ENCODE data around the gene MEF2C.
"Not testable (repeated sequence)": the region's sequence is repeated elsewhere in the genome, so short reads cannot be mapped to it uniquely, and the experiment has no call there.

The MEF2C gene

DNA sequence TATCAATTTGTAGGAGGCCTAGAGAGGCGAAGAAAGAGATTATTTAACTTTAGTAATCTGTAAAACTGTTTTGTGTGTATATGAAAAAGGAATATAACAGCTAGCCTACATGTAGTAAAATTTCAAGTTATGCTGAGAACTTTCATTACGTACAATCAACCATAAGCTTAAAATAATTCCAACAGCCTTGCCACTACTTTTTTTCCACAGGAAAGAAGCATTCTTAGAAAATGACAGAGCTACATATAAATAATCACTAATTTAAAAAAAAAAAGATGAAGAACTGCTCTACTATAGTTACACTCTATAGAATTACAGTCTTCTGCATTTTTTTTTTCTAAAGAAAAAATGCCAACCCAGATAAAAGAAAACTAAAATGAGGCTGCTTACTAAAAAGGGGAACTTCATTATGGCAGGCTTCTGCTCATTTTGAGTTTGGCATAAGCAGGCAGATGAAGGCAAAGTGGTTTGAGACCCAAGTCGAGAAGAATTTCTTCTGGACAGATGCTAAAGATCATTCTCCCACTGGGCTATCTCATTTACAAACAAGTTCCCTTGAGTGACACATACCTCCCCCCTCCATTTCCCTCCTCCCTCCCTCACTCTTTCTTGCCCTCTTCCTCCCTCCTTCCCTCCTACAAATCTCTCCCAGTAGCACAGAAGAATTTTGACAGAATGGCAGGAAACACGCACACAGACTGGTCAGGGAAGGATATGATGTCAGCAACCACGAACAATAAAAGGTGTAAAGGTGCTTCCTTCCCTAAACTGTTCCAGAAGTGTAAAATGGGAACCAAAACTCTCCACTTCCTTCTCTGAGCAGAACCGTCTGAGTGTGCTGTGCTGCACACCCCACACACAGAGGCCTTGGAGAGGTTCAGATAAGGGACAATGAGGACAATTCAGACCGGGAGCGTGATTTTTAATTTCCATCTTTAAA is 56.1 kb downstream of the MEF2C start:
- no peak for DNase-seq

DNA sequence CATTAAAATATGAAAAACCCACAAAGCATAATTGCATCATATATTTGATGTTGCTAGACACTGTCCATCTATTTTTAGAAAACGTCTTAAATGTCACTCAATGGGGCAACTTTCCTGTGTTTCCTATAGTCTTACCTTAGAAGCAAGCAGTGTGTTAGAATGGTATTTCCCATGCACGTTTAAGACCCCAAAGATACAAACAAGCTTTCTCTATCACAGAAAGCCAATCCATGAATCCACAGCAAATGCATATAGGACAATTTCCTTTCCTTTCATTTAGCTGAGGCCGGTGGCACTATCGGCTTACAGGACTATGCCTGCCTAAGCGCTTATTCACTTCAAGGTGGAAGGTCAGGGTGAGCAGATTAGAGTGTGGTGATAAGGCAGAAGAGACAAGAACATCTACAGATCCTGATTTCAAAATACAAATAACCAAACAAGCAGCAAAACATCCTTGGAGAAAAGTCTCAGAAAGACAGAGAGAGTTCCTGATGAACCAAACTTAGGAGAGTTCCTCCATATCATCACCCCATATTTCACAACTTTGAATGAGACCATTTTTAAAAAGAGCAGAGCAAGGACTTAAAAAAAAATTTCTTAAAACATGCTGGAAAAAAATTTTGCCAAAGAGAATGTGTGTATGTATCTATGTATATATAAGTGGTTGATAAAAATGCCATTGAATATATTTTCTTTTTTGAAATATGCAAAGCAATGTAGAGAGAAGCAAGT is 57.2 kb downstream of the MEF2C start:
- no peak for DNase-seq

DNA sequence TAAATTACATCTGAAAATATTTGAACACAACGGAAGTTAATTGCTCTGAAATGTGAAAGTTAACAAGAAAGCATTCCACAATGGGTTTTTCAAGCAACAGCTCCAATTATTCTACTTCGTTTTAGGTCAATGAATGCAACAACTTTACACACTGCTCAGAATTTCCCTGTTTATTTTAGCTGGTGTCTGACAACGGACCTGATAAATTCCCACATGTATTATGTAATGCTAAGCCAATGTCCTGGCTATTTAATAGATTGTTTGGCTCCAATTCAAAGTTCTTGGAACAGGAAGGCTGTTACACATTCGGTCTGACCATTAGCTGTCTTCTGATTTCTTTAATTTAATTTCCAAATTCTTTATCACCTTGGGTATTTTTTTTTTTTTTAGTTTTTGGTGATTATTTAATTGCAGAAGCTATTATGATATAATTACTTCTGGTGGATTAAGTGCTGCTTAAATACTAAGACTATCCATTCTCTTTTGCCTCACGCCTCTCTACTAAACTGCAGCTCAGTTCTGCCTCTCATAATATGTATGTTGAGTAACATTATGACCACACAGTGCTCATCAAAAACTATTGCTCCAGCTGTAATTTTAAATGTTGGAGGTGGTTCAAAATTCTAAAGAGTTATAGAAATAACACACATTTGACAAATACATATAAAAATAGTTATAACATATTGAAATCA is 57.9 kb downstream of the MEF2C start:
- no peak for DNase-seq

DNA sequence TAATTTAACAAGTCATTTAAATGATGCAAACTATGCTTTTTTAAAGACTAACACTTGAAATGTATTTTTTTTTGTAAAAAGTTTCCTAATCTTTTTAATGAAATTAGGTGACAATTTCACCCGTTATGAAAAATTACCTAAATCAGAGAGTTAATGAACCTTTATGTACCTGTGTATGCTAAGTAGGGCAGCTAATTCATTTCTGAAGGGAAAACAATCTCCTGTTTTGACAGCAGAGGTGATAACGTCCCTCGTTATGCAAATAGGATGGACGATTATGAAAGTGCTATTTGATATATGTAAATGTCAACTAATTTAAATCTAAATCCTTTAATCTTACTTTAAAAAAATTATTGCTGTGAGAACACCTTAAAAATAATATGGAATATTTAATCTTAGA is 58.8 kb downstream of the MEF2C start:
- no peak for DNase-seq

DNA sequence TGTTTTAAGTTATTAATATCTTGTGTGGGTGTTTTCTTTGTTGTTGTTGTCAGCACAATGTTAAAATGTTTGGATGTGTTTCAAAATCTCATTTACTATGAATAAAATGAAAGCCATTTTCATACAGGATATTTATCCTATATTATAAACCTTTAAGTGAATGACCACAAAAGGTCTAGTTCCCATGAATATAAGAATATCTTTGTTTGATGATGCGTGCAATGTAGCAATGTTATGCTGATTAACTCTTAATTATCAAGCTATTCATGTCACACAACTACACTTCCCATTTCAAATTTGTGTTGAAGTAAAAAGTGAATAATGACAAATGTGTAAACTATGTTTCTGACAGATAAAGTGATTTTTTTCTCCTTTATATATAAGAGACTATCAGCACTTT is 59.8 kb downstream of the MEF2C start:
- DNase-seq, result no peak

DNA sequence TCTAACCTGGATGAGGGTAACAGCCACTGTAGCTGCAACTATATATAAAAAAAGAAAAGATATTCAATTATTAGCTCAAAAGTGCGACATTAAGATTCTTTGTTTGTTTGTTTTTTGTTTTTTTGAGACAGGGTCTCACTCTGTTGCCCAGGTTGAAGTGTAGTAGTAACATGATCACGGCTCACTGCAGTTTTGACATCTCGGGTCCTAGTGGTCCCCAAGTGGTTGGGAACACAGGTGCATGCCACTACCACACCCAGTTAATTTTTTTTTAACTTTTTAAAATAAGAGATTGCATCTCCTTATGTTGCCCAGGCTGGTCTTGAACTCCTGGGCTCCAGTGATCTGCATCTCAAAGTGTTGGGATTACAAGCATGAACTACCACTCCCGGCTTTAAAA is 61.8 kb downstream of the MEF2C start:
- no peak for DNase-seq

DNA sequence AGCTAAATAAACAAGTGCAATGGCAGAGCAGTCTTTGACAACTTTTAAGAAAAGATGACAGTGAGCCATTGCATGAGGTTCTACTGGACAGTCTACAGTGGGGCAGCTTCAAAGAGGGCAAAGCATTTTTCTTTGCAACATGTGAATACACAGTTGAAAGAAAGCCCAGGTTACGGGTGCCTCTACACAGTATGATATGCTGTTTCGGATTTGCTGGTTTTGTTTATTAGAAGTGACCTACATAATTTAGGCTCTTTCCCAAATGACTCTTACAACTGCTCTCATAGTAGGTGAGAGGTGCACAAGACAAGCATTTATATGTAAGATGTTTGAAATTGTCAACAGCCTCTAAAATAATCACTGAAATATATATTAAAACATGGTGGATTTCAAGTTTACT is 62.4 kb downstream of the MEF2C start:
- DNase-seq, result no peak

DNA sequence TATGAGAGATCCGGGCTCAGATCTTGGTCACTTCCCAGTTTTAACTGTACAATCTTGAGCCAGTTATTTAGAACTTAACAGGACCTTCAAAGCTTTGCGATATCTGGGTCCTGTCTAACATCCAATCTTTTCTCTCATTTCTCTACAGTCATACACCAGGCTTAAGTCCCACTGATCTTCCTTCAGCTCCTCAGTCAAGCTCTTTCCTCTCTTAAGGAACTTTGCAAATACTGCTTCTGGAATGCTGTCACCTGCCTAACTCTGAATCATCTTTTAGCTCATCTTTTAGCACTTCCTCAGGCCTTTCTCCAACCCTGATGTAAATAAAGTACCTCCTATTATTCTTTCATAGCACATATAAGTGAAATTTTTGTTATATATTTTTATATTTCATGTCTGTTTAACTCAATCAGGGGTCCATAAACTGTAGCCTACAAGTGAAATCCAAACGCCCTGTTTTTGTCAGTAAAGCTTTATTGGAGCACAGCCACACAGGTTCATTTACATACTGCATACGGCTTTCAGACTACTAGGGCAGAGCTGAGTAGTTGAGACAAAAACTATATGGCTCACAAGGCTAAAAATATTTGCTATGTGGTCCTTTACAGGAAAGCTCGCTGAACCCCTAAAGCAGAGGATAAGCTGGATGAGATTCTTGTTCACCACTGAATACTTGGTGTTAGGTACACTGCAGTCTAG is 63.5 kb downstream of the MEF2C start:
- no peak for DNase-seq

DNA sequence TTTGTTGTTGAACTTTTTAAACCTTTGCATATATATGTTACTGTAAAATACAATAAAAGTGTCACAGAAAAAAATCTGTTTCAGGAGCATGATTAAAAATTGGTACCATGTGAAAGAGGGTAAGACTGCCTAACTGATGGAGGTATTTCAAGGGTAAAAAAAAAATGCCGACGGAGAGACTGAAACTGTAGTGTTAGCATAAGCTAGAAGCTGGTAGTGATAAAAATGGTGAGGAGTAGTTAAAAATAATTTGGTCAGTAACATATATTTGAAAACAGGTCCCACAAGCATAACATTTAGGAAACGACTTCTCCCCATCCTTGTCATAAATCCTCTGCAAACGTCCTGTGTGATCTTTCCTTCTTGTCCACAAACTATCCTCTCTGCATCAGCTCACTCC is 64.7 kb downstream of the MEF2C start:
- DNase-seq, result no peak

DNA sequence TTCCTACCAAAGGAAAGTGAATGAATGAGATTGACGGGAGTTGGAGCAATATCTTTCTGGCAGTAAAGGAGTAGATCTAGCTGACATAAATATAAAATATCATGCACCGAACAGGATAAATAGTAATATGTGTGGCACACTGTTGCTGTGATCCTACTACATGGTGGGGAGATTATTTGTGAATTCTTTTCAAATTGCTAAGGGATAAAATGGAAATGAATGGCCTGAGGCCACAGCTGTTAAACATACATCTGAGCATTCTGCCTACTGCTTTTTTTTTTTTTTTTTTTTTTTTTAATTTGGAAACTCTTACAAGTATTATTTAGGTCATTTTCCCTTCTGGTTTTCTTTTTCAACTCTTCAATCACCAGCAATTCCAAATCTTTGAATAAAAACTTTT is 66.8 kb downstream of the MEF2C start:
- DNase-seq, result no peak

DNA sequence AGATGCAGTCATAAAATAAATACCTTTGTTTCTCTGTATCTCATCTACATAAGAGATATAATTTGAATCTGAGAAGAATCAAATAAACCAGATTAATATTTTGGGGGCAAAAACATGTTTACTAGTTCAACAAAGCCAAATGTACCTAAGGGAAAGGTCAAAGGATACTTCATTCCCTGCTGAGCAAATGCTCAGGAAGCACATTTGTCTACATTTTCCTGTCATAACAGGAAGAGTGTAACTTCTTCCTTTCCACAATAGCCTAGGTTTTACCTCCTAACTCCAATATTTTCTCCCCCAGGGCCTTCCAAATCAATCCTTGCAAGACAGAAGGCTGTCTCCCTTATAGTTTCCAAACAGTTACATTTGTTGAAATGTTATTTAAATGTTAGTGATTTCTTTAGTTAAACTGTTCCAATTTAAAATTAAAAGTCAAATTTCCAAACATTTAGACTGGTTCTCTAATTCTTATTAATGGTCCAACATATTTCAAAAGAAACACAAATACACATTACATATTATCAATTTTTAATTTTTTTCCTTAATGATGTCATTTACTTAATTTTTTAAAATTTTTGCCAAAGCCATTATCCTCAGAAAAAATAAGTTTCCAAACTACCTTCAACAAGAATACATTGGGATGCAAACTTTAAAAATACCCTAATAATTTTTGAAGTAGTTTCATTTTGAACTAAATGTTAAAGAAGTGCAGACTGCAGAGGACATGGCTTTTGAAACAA is 67.8 kb downstream of the MEF2C start:
- DNase-seq, result no peak

DNA sequence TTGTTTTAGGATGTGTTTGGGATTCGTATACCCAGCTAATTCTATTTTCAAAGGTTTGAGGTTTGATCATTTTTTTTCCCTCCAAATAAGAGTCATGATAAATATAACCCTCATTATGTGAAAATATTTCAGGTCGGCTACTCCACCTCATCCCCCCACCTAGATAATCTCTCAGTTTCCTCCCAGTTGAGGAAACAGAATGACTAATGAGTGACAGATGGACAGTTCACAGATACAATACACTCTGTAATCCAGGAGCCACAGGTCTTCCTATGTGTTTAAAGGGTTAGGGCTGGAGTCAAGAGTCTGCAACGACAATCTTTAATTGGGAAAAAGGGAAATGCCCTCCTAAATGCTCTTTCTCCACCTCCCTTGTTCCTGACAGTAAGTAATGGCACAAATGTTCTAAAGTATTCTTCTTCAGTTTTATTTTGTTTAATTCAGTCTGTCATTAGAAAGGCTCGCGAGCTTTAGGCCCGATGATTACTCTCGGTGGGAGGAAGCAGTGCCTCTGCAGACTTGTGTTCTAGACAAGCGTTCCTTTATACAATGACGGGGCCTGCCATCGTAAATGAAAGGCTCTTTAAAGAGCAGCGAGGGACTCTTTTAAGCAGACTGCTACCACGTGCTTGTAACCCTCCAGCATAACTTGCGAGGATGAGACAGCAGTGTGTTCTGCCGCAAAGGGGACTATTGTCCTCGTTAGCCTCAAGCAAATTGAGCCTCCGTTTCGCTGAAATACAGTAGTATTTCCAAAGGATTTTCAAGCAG is 69.0 kb downstream of the MEF2C start:
- no peak for DNase-seq

DNA sequence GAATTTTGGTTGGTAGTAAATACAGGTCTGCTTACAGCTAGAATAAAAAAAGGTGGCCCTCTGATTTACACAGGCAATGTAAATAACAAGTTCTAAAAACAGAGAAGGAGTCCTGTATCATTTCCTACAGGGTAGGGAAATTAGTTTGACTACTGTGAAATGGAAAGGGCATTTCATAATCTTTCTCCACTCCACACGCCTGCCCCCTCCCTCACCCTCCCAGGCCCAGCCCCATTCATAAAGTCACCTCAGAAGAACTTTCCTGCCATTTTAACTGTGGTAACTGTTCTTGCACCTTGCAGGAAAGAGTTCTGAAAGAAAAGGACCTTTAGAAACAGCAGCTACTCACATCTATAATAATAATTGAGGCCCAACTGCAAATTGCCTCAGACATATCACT is 69.7 kb downstream of the MEF2C start:
- no peak for DNase-seq

DNA sequence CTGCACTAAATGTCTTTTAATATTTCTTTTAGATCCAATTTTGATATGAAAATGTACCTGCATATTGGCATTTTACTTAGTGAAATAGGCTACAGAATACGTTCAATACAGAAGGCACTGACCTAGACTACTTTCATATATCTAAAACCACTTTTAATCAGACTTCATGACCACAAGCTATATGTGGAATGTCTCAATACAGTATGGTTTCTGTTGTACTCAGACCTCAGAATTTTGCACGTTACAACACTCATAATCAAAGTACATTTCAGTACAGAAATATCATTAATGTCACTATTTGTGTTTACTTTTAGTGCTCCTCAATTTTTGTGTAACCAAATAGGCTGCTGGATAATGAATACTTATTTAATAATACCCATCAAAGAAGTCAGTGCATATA is 74.8 kb downstream of the MEF2C start:
- no peak for DNase-seq

DNA sequence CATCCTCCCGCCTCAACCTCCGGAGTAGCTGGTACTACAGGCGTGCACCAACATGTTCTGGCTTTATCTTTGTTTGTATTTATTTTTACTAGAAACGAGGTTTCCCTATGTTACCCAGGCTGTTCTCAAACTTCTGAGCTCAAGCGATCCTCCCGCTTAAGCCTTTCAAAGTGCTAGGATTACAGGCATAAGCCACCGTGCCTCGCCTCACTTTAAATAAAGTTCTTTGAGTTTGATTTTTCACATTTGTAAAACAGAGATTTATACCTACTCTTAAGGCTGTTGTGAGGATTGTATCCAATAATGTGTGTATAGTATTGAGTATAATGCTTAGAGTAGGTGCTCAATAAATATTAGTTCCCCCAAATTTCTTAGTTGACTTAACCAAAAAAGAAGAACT is 75.7 kb downstream of the MEF2C start:
- DNase-seq, result no peak

DNA sequence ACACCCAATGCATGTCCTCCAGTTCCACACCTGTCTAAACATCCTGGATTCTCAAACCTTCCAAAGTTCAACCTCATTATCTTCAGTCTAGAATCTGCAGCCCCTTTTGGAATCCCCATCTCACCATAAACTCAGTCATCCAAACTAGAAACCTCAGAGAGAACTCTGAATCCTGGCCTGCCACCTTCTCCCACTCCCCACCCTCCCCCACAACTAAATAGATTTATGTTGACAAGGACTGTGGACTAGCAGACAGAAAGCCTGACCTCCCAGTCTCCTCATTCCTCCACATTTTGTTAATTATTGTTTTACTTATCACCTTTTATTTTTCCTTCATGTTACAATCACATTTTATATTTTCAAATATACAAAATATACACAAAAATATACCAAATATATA is 76.6 kb downstream of the MEF2C start:
- no peak for DNase-seq

DNA sequence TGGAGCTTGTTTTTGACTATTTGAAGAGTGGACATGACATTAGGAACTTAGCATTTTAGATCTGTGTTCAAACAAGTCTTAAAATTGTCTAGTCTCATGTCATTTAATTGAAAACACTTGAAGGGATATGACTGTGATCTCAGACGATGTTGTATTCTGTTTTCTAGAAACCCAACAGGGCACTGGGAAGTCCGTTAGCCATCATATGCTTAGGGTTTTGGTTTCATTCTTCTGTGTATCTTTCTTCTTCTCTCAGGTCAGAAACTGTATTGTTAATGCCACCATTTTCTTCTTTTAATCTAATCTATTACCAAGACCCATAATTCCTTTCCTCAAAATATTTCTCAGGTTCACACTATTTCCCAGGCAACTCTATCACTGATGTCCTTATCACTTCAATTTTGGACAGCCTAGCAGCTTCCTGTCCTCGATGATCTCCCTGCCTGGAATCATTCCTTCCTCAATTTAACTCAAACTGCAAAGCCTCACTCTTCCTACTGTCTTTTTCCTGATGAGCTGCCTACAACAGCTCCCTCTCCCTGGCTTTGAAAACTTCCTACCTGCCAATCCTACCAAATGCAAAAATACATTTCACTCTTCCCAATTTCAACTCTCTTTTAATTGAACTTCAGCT is 77.7 kb downstream of the MEF2C start:
- DNase-seq, result no peak

DNA sequence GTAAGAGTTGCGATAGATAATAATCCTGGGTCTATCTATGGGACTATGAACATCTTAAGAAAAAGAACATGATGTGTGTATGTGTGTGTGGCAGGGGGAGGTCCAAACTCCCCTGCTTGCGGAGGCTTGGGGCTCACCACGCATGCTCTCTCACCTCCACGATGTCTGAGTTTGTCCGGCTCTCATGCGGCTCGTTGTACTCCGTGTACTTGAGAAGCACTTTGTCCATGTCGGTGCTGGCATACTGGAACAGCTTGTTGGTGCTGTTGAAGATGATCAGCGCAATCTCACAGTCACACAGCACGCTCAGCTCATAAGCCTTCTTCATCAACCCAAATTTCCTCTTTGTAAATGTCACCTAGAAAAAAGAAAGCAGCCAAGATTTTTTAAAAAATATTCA is 78.5 kb downstream of the MEF2C start:
- no peak for DNase-seq

DNA sequence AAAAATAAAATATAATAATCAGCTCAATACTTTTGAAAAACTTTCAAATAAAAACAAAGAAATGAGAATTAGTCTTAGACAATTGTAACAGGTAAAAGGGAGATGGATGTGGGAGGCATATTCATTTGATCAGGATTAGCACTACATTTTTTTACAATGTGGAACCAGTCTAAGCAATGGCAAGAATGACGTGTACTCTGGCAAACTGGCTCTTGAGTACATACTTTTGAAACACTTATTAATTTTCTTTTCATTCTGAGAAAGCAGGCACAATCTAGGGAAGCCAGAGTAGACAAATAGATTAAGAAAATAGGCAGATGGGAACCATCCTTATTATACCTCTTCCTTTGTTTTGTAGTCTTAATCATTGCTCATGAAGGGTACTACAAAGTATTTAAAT is 79.7 kb downstream of the MEF2C start:
- DNase-seq, result no peak

DNA sequence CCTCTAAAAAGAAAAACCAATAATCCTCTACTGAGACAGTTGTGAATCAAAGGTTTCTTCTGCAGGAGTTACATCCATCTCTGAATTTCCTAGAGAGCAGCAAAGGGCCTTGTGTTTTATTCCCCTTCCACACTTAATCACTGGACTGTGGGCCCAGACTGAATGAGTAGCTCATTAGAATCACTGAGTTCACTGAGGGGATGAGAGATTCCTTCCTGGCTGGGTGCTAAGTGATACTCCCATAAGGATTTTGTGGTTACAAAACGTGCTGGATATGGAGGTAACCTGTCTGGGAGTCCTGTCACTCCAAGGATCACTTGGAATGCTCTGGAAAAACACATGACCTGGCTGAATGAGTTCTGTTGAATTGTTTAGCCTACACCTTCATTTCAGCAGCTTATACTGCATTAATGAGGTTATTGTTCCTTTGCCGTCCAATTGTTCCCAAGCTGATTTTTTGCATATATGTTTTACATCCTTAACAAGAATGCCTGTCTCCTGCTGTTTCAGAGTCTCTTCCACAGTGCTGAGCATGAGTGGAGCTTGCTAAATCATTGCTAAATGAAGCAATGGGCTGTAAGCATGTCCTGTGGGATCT is 82.9 kb downstream of the MEF2C start:
- no peak for DNase-seq

DNA sequence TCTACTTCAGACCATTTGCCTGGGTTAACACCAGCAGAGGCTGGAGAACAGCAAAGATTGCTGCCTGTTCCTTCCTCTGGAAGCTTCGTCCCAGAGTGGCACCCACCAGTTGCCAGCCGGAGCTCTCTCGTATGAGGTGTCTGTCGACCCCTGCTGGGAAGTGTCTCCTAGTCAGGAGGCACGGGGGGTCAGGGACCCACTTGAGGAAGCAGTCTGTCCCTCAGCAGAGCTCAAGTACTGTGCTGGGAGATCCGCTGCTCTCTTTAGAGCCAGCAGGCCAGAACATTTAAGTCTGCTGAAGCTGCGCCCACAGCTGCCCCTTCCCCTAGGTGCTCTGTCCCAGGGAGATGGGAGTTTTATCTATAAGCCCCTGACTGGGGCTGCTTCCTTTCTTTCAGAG is 84.1 kb downstream of the MEF2C start:
- DNase-seq, result not testable (repeated sequence)

Data from T-helper 1 cell (primary cell).